Gastrocnemius medialis (tissue), 4 donors: ENCODE results near the gene NFATC4.
"Not testable (repeated sequence)": the region's sequence is repeated elsewhere in the genome, so short reads cannot be mapped to it uniquely, and the experiment has no call there.

Experiments
- POLR2A ChIP-seq, 2 donors: fragments of 450-650 bp; IDR thresholded peaks; one replicate each; pipeline ENCODE4 v1.6.1; 2017; ENCODE audit warnings: antibody characterized with exemption in 2 of 2, mild to moderate bottlenecking in 2 of 2, moderate library complexity in 2 of 2
- TF ChIP-seq, protein P1 (sequence below), 5 experiments: fragments of 450-650 bp in 3 of 5; fragments of 200-600 bp in 2 of 5; sonication (generic) in 2 of 5; IDR thresholded peaks in 4 of 5; conservative IDR thresholded peaks in 1 of 5; 1 replicate in 4 of 5; 2 replicates in 1 of 5; pipeline ENCODE4 v1.5.1; 2016 to 2019; ENCODE audit warnings: antibody characterized with exemption in 5 of 5, mild to moderate bottlenecking in 3 of 5, moderate library complexity in 3 of 5

- TF ChIP-seq POLR2A (IDR thresholded peaks at IDR 0.05) = not testable (repeated sequence)
- TF ChIP-seq, protein P1, sequence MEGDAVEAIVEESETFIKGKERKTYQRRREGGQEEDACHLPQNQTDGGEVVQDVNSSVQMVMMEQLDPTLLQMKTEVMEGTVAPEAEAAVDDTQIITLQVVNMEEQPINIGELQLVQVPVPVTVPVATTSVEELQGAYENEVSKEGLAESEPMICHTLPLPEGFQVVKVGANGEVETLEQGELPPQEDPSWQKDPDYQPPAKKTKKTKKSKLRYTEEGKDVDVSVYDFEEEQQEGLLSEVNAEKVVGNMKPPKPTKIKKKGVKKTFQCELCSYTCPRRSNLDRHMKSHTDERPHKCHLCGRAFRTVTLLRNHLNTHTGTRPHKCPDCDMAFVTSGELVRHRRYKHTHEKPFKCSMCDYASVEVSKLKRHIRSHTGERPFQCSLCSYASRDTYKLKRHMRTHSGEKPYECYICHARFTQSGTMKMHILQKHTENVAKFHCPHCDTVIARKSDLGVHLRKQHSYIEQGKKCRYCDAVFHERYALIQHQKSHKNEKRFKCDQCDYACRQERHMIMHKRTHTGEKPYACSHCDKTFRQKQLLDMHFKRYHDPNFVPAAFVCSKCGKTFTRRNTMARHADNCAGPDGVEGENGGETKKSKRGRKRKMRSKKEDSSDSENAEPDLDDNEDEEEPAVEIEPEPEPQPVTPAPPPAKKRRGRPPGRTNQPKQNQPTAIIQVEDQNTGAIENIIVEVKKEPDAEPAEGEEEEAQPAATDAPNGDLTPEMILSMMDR (IDR thresholded peaks at IDR 0.05 in 4 of 5, conservative IDR thresholded peaks at IDR 0.05 in 1 of 5) = not testable (repeated sequence)
These were observed 3.6 kb downstream of the NFATC4 start for GRCh38 chr14:24371605-24372004.
